ENCODE data around the gene CPXM1.
"Not testable (repeated sequence)": the region's sequence is repeated elsewhere in the genome, so short reads cannot be mapped to it uniquely, and the experiment has no call there.

CPXM1 gene

DNA sequence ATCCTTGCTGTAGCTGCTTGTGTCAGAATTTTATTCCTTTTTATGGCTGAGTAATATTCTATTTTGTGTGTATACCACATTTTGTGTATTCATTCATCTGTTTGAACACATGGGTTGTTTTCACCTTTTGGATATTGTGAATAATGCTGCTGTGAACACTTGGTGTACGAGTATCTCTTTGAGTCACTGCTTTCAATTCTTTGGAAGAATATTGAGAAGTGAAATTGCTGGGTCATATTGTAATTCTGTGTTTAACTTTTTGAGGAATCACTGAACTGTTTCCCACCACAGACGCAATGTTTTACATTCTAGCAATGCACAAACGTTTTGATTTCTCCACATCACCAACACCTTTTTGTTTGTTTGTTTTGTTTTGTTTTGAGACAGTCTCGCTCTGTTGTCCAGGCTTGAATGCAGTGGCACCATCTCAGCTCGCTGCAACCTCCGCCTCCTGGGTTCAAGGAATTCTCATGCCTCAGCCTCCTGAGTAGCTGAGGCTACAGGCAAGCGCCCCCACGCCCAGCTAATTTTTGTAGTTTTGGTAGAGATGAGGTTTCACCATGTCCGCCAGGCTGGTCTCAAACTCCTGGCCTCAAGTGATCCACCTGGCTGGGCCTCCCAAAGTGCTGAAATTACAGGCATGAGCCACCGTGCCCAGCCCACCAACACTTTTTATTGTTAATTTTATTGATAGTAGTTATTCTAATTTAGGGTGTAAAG lies 21.7 kb downstream of the CPXM1 start:
- no peak for DNase-seq (ENCODE audit: low read depth in 2 of 2)
- TF ChIP-seq, protein P1, sequence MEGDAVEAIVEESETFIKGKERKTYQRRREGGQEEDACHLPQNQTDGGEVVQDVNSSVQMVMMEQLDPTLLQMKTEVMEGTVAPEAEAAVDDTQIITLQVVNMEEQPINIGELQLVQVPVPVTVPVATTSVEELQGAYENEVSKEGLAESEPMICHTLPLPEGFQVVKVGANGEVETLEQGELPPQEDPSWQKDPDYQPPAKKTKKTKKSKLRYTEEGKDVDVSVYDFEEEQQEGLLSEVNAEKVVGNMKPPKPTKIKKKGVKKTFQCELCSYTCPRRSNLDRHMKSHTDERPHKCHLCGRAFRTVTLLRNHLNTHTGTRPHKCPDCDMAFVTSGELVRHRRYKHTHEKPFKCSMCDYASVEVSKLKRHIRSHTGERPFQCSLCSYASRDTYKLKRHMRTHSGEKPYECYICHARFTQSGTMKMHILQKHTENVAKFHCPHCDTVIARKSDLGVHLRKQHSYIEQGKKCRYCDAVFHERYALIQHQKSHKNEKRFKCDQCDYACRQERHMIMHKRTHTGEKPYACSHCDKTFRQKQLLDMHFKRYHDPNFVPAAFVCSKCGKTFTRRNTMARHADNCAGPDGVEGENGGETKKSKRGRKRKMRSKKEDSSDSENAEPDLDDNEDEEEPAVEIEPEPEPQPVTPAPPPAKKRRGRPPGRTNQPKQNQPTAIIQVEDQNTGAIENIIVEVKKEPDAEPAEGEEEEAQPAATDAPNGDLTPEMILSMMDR (IDR thresholded peaks at IDR 0.05; ENCODE audit: low read depth, low read length), result no peak
- no peak overlapping the region for H3K4me3 ChIP-seq (replicated peaks in 1 of 2; ENCODE audit: low read depth in 2 of 2, low read length in 2 of 2)

DNA sequence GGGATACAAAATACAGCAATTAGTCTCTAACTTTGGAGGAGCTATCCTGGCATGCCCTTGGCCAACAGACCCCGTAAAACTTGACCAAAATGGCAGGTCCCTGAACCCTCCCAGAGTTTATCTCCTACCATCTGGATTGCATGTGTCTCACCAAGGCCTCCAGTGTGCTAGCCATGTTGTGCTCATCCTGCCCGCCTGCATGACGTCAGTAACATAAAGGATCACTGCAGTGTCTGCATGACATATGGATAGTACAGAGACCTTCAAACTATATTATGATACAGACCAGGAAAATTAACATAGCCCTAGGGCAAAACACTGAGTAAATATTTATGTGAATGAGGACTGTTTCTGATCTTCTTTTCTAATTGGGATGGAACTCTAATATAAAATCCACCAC lies 25.3 kb downstream of the CPXM1 start:
- DNase-seq (ENCODE audit: low read depth in 2 of 2), result no peak
- TF ChIP-seq, protein P1 (IDR thresholded peaks at IDR 0.05; ENCODE audit: low read depth, low read length), result no peak
- H3K4me3 ChIP-seq (replicated peaks in 1 of 2; ENCODE audit: low read depth in 2 of 2, low read length in 2 of 2), result no peak overlapping the region

DNA sequence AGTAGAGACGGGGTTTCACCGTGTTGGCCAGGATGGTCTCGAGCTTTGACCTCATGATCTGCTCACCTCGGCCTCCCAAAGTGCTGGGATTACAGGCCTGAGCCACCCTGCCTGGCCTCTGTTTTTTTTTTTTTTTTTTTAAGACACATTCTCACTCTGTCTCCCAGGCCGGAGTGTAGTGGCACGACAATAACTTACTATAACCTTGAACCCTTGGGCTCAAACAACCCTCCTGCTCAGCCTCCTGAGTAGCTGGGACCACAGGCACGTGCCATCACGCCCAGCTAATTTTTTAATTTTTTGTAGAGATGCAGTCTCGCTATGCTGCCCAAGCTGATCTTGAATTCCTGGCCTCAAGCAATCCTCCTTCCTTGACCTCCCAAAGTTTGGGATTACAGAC lies 26.6 kb downstream of the CPXM1 start:
- no peak for DNase-seq (ENCODE audit: low read depth in 2 of 2)
- H3K4me3 ChIP-seq (replicated peaks in 1 of 2; ENCODE audit: low read depth in 2 of 2, low read length in 2 of 2), result no peak overlapping the region
- TF ChIP-seq, protein P1 (IDR thresholded peaks at IDR 0.05; ENCODE audit: low read depth, low read length), result no peak

DNA sequence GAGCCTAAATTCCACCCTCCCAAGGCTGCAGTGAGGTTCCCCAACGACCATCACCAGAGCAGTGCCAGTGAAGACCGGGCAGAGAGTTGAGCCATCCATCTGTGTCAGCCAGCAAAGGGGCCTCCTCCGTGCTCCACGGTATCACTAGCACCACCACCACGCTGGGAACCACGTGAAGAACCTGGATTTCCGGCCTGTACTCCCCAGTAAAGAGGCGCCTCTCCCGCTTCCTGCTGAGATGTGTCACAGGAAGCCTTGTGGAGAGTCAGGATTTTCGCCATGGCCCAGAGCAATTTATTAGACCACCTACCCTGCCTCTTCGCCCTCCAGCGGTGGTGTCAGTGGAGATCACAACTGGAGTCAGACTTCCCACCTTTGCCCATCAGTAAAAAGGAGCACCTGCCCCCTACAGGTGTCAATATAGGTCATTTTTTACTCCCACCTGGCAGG lies 28.8 kb downstream of the CPXM1 start:
- peak; percentile 28 to 36 for DNase-seq (ENCODE audit: low read depth in 2 of 2)
- no peak overlapping the region for H3K4me3 ChIP-seq (replicated peaks in 1 of 2; ENCODE audit: low read depth in 2 of 2, low read length in 2 of 2)
- TF ChIP-seq, protein P1 (IDR thresholded peaks at IDR 0.05; ENCODE audit: low read depth, low read length), result no peak

DNA sequence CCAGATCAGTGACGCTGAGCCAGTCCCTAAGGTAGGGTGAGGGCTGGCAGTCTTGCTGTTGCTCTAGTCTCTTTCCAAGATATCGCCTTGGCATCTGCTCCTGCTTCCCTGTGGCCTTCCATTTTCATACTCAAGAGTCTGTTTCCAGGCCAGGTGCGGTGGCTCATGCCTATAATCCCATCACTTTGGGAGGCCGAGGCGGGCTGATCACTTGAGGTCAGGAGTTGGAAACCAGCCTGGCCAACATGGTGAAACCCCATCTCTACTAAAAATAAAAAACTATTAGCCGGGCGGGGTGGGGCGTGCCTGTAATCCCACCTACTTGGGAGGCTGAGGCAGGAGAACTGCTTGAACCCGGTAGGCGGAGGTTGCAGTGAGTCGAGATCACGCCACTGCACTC lies 30.3 kb downstream of the CPXM1 start:
- not testable (repeated sequence) for DNase-seq (ENCODE audit: low read depth in 2 of 2); H3K4me3 ChIP-seq (replicated peaks in 1 of 2; ENCODE audit: low read depth in 2 of 2, low read length in 2 of 2)

DNA sequence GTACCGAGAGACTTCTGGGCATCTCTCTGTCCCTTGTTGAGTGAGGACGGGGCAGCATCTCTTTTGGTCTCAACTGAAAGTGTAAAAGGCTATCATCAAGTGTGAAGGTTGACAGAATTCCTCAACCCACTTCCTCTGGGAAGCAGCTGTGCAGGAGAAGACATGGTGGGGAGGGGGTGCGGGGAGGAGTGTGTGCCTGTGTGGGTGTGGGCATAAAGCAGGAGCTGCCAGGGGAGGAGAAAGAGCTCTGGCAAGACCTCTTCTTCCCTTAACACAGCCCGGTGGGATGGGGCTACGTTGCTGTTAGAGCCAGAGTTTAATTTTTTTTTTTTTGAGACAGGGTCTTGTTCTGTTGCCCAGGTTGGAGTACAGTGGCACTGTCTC lies 31.8 kb downstream of the CPXM1 start:
- no peak overlapping the region for H3K4me3 ChIP-seq (replicated peaks in 1 of 2; ENCODE audit: low read depth in 2 of 2, low read length in 2 of 2)
- peak in 1 of 2 donors; percentile 24 for DNase-seq (ENCODE audit: low read depth in 2 of 2)
- TF ChIP-seq, protein P1 (IDR thresholded peaks at IDR 0.05; ENCODE audit: low read depth, low read length), result no peak

DNA sequence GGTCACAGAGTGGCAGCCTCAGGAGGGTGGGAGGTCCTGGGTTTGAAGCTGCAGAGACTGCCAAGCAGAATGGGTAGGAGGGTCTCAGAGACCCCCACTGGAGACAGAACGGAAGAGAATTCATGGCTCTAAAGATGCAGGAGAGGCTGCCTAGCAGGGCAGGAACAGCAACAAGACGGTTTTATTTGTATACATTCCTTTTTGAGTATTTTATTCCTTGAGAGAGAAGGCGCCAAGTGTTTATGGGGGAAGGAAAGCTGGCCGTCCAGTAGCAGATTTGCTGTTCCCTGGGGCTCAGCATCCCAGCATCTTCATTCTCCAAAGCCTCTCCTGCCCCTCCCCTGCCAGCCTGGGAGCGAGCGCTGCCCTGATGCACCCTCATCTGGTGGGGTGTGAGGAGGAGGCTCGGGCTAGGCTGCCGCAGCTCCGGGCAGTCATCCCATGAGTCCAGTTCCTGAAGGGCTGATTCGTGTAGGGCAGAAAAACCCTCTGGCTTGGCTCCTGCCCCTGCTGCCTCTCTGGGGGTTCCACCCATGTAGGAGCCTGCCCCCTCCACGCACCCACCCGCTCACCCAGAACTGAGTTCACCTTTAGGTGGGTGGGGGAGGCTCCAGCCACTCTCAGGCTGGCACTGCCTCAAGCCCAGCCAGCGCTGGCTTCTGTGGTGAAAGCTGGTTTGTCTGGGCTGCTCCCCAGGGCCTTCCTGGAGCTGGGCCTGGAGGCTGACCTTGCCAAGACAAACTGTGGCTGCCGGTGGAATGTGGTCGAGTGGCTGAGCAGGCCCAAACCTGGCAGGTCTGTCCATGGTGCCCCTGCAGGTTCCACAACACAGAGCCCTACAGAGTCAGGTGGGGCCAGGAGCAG lies 32.4 kb downstream of the CPXM1 start:
- H3K4me3 ChIP-seq (replicated peaks in 1 of 2; ENCODE audit: low read depth in 2 of 2, low read length in 2 of 2), result no peak overlapping the region
- DNase-seq (ENCODE audit: low read depth in 2 of 2), result peak; percentile 46 to 67
- TF ChIP-seq, protein P1 (IDR thresholded peaks at IDR 0.05; ENCODE audit: low read depth, low read length), result no peak

All from cardiac fibroblast (primary cell).